Measurements from ENCODE around the gene DMBX1. TPM values are rescaled to one million over a fixed set of nuclear protein-coding genes. Genes with fewer than 3 reads are reported as not detected.

Gene DMBX1
- total RNA-seq, 1 experiment from 2014 or later, result 2.3 TPM

- DNase-seq, result peak; percentile 83
- no peak overlapping the region for H3K4ac ChIP-seq (ENCODE audit: low read depth, low read length)
- H3K27me3 Mint-ChIP-seq (ENCODE audit: low read depth), result peaks cover 98% of the 10 kb centered on the region
- H3K27ac Mint-ChIP-seq, result 0 out of 7 replicates have a peak overlapping the region, but pooled peaks of 1 of the 3 experiments have one; percentile 7
- no peaks in the 10 kb centered on the region; a peak in 1 of 7 replicates for H3K36me3 Mint-ChIP-seq (ENCODE audit: insufficient read depth in 1 of 3, low read depth in 3 of 3)
- no peak overlapping the region for H2BK15ac ChIP-seq (ENCODE audit: low read depth, low read length)
- H4K8ac ChIP-seq (replicated peaks; ENCODE audit: insufficient read length, low read depth, low read length), result no peak overlapping the region
- H3K27me3 ChIP-seq (ENCODE audit: insufficient read depth, low read length), result peaks cover 45% of the 10 kb centered on the region
- no peak overlapping the region for H2BK12ac ChIP-seq (ENCODE audit: insufficient read length, low read depth, low read length)
- no CpG with 5 or more reads among the region's 76 CpGs for WGBS (ENCODE audit: extremely low coverage, insufficient read length, low lambda C conversion rate)
- no peak overlapping the region for H3K9ac ChIP-seq (ENCODE audit: extremely low read depth, insufficient read length, low read length)
- no peak overlapping the region for H4K5ac ChIP-seq (ENCODE audit: insufficient read length, low read depth, low read length)
- H3K23me2 ChIP-seq (ENCODE audit: insufficient read length, low read depth, low read length, poor library complexity, severe bottlenecking), result peaks cover 12% of the 10 kb centered on the region
- no peaks in the 10 kb centered on the region for H3K9me3 ChIP-seq (ENCODE audit: control insufficient read depth, low read depth, low read length)
- H3K4me2 ChIP-seq (ENCODE audit: insufficient read depth, insufficient read length, low read length), result peak overlapping the region; percentile 94
- H3K18ac ChIP-seq (ENCODE audit: insufficient read length, low read depth, low read length), result no peak overlapping the region
- H4K20me1 ChIP-seq (ENCODE audit: control insufficient read depth, insufficient read depth, insufficient read length), result no peaks in the 10 kb centered on the region
- no peaks in the 10 kb centered on the region for H3K79me2 ChIP-seq (ENCODE audit: insufficient read depth, low read length)
- H3K4me3 Mint-ChIP-seq, result peak overlapping the region; percentile 67 to 84
- H2BK5ac ChIP-seq (ENCODE audit: insufficient read length, low read length), result no peak overlapping the region
- no peak overlapping the region for H3T11ph ChIP-seq (ENCODE audit: low read length)
- H3K9me3 Mint-ChIP-seq, result no peaks in the 10 kb centered on the region; a peak in 2 of 5 replicates
- H3K79me1 ChIP-seq (ENCODE audit: insufficient read depth, low read depth, low read length, poor library complexity, severe bottlenecking), result no peaks in the 10 kb centered on the region
- peaks cover 16% of the 10 kb centered on the region; the same call in 1 of the 2 replicates for H3K4me1 ChIP-seq (ENCODE audit: insufficient read depth, low read length)
- H3K23ac ChIP-seq (ENCODE audit: insufficient read length, low read depth, low read length), result no peak overlapping the region
- H3K27ac ChIP-seq (ENCODE audit: insufficient read length, low read depth, low read length), result no peak overlapping the region
- H3K14ac ChIP-seq (ENCODE audit: insufficient read depth, low read length), result peak overlapping the region; percentile 61
- no peak overlapping the region for H3K56ac ChIP-seq (ENCODE audit: insufficient read length, low read depth, low read length)
- no peak overlapping the region for H2BK20ac ChIP-seq (ENCODE audit: low read depth, low read length, poor library complexity, severe bottlenecking)
- no peak overlapping the region for H4K91ac ChIP-seq (ENCODE audit: insufficient read length, low read depth, low read length)
- no peak overlapping the region for H2AK5ac ChIP-seq (ENCODE audit: insufficient read length, low read length)
- peaks cover 49 to 61% of the 10 kb centered on the region in 2 experiments for H3K4me1 Mint-ChIP-seq
- TF ChIP-seq, protein P1, sequence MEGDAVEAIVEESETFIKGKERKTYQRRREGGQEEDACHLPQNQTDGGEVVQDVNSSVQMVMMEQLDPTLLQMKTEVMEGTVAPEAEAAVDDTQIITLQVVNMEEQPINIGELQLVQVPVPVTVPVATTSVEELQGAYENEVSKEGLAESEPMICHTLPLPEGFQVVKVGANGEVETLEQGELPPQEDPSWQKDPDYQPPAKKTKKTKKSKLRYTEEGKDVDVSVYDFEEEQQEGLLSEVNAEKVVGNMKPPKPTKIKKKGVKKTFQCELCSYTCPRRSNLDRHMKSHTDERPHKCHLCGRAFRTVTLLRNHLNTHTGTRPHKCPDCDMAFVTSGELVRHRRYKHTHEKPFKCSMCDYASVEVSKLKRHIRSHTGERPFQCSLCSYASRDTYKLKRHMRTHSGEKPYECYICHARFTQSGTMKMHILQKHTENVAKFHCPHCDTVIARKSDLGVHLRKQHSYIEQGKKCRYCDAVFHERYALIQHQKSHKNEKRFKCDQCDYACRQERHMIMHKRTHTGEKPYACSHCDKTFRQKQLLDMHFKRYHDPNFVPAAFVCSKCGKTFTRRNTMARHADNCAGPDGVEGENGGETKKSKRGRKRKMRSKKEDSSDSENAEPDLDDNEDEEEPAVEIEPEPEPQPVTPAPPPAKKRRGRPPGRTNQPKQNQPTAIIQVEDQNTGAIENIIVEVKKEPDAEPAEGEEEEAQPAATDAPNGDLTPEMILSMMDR (conservative IDR thresholded peaks at IDR 0.05), result no peak
- no peak overlapping the region for H2BK120ac ChIP-seq (ENCODE audit: low read depth, low read length, poor library complexity, severe bottlenecking)
- H2AFZ ChIP-seq (ENCODE audit: low read length), result no peak overlapping the region
Measured at GRCh38 chr1:46448109-46448911, 41.3 kb upstream of the DMBX1 start.
